ENCODE measurements around the gene MS4A14.

GRCh38 chr11:60375316-60375715 lies 20.9 kb upstream of the MS4A14 start:
- no peak for TF ChIP-seq CHD2 (IDR thresholded peaks at IDR 0.05; ENCODE audit: low read length)
- no peak for TF ChIP-seq CHD1 (IDR thresholded peaks at IDR 0.05; ENCODE audit: low read depth, low read length)
- no peak for TF ChIP-seq EP300 (IDR thresholded peaks at IDR 0.05; ENCODE audit: borderline replicate concordance in 1 of 2, low read depth in 2 of 2, low read length in 2 of 2)
- no peak for TF ChIP-seq TAF1 (IDR thresholded peaks at IDR 0.05; ENCODE audit: low read depth, low read length)
- no peak for TF ChIP-seq POLR2A (IDR thresholded peaks at IDR 0.05; ENCODE audit: control extremely low read depth in 1 of 2, low read depth in 2 of 2, low read length in 2 of 2)
- TF ChIP-seq MAFK (IDR thresholded peaks at IDR 0.05; ENCODE audit: low read depth, low read length): no peak
- TF ChIP-seq JUND (IDR thresholded peaks at IDR 0.05; ENCODE audit: low read length): no peak

Data from H1 (cell line).